Measurements from ENCODE around the gene RASA3. TPM values are rescaled to one million over a fixed set of nuclear protein-coding genes. Genes with fewer than 3 reads are reported as not detected.
A peak's percentile ranks its signal among the peaks of the same experiment; 100 is the strongest.

The RASA3 gene
- total and polyA plus RNA-seq, 12 donors: 6.8 to 16.9 (median 10.3) TPM

DNA sequence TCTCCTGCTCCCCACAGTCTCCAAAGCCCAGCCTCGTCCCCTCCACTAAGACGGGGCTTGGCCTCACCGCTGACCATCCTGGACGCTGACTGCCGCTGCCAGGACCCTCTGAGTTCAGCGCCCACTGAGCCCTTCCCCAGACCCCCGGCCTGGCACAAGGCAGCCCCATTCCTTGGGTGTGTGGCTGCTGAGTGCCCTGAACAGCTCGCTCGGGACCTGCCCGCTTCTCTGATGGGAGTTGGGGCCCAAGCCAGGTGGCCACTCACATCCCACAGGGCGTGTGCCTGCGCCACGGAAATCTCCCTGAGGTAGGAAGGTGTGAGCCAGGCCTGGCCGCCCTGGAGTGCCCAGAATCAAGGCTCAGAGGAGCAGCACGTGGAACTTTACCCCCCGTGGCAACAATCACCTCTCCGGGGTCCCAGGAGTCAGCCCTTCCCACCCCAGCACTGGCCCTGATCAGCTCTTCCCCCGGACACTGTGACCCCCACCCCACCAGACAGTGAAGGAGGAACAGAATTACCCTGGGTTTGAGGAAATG lies 179.4 kb downstream of the RASA3 start:
- 91% methylated on average over 18 of the region's 18 CpGs for WGBS, 2 donors

DNA sequence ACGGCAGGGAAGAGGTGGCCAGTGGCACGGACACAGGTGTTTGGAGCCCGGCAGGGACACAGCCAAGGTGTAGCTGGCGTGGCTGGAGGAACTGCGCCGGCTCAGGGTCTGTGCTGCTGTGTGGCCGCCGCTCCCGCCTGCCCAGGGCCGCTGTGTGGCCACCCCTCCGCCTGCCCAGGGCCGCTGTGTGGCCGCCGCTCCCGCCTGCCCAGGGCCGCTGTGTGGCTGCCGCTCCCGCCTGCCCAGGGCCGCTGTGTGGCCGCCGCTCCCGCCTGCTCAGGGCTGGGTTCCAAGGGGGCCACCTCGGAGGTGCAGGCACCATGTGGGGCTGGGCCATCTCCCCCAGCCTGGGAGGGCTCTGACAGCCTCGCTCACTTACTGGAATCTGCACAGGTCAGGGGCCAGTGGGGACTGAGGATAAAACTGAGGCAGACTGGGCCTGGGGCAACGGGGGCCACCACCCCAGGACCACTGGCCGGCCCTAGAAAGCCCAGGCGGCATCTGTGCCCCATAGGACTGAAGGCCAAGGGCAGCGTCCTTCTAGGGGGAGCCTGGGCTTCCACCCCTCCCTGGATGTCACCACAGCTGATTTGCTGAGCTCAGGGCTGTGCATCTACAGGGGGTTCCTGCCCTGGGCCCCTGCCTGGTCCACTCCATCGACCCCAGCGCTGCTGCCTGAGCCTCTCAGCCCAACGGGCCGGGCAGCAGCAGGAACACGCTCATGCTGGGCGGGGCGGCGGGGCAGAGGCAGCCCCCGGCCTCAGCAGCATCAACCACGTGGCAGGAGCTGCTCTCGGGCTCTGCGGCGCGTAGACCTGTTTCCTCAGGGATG lies 180.1 kb downstream of the RASA3 start:
- no peak for ATAC-seq
- Histone ChIP-seq H3K36me3 (peaks cover 0 to 9% (median 0%) of the 10 kb centered on the region in 9 donors), H3K4me3 (no peak overlapping the region), H3K9me3 (no peaks in the 10 kb centered on the region), H3K27ac (no peak overlapping the region), H3K4me1 (peaks cover 0 to 15% (median 9%) of the 10 kb centered on the region in 9 donors), H3K27me3 (no peaks in the 10 kb centered on the region)
- no peak for DNase-seq
- TF ChIP-seq, protein P1, sequence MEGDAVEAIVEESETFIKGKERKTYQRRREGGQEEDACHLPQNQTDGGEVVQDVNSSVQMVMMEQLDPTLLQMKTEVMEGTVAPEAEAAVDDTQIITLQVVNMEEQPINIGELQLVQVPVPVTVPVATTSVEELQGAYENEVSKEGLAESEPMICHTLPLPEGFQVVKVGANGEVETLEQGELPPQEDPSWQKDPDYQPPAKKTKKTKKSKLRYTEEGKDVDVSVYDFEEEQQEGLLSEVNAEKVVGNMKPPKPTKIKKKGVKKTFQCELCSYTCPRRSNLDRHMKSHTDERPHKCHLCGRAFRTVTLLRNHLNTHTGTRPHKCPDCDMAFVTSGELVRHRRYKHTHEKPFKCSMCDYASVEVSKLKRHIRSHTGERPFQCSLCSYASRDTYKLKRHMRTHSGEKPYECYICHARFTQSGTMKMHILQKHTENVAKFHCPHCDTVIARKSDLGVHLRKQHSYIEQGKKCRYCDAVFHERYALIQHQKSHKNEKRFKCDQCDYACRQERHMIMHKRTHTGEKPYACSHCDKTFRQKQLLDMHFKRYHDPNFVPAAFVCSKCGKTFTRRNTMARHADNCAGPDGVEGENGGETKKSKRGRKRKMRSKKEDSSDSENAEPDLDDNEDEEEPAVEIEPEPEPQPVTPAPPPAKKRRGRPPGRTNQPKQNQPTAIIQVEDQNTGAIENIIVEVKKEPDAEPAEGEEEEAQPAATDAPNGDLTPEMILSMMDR (IDR thresholded peaks at IDR 0.05): no peak
- intact Hi-C loops (cut with DNase I): loop anchor here in 2 of 10 donors (2.0 to 5.0 kb wide), 2 partner anchors 274 to 275 kb away; no protein-coding TSS in a partner anchor
- WGBS, 2 donors: 89 to 94% methylated on average over 35 to 42 of the region's 42 CpGs

More for the DNA sequence above, 179.4 kb downstream of the RASA3 start:
- H3K4me3 ChIP-seq: no peak overlapping the region
- intact Hi-C loops (cut with DNase I): loop anchor here in 2 of 10 donors (2.0 to 5.0 kb wide), 2 partner anchors 274 kb away; no protein-coding TSS in a partner anchor
- DNase-seq: no peak
- H3K4me1 ChIP-seq: peaks cover 0 to 15% (median 9%) of the 10 kb centered on the region in 9 donors
- TF ChIP-seq, protein P1 (IDR thresholded peaks at IDR 0.05): no peak
- H3K27ac ChIP-seq: no peak overlapping the region
- no peaks in the 10 kb centered on the region for H3K27me3 ChIP-seq
- ATAC-seq: no peak
- H3K36me3 ChIP-seq: peaks cover 0 to 9% (median 0%) of the 10 kb centered on the region in 9 donors
- H3K9me3 ChIP-seq: no peaks in the 10 kb centered on the region

DNA sequence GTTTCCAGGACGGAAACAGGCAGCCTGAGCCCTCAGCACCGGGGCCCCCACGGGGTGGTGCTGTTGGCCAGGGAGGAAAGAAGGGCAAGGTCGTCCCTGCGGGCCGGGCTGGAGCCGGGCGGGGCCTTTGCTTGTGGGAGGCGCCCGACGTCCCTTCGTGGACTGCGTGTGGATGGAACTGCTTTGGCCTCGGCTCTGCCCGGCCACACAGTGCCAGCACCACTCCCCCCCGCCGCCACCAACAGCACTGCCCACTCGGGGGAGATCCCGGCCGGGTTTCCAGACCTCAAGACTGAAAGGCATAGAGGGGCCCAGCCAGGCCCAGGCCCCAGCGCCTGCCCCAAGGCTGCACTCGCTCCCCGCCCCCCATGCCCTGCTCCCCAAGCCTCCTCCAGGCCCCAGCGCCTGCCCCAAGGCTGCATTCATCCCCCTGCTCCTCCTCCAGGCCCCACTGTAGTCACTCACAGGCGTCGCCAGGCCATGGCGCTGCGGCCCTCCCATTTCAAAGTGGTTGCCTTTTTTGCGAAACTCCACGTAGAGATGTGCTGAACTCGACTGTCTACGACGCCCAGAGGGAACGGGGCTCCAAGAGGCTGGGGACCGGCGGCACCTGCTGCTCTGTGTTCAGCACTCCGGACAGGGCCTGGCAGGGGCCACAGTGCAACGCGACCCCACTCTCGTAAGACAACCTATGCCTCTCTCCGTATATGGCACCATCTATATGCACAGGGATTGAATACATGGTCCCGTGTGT lies 181.0 kb downstream of the RASA3 start:
- Histone ChIP-seq H3K9me3 (no peaks in the 10 kb centered on the region), H3K27me3 (no peaks in the 10 kb centered on the region), H3K36me3 (peaks cover 0 to 7% (median 0%) of the 10 kb centered on the region in 9 donors), H3K4me3 (peak overlapping the region in 5 of 10 donors; percentile 17 to 32 (median 24)), H3K4me1 (peaks cover 0 to 20% (median 11%) of the 10 kb centered on the region in 9 donors), H3K27ac (no peak overlapping the region)
- TF ChIP-seq, protein P1 (IDR thresholded peaks at IDR 0.05): peak; percentile 80 to 95 (median 88)
- WGBS, 2 donors: 39 to 40% methylated on average over 37 to 42 of the region's 42 CpGs
- ATAC-seq (peak; percentile 92 to 96 (median 94)), DNase-seq (peak; percentile 83 to 89)
- intact Hi-C loops (cut with DNase I): loop anchor here in 9 of 10 donors (1.0 to 5.0 kb wide), 3 partner anchors 275 to 276 kb away; no protein-coding TSS in a partner anchor

Measured in heart right ventricle (tissue), 16 donors.